ENCODE results near the gene TNNC1.
A peak's percentile ranks its signal among the peaks of the same experiment; 100 is the strongest.

The TNNC1 gene

DNA sequence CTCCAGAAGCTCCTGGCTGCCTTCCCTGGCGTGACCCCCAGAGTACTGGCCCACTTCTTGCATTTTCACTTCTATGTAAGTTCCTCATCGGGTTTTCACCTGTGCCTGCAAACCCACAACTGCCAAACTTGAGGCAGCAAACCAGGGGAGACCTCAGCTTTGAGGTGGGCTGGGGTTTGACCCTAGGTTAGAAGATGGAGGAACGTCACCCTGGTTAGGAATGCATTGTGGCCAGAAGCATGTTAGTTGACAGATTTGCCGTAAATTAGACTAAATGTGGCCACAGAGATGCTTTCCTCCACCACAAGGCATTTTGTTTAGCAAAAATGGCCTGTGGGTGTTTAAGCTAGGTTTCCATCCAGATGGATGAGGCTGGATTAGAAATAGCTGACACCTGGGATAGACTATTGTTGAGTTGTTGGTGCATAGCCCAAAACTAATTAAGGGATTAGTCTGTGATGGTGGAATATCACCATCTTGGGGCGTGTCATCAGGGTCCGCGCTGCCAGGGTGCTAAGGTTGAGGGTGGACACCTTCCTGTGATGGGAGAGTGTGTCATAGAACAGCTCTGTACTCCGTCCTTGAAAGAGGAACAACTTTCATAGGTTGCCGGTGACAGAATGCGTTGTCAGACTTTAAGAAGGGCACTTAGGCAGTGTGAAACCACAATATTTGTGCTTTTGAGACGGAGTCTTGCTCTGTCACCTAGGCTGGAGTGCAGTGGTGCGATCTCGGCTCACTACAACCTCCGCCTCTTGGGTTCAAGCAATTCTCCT, 5.1 kb upstream of the TNNC1 start:
- TF ChIP-seq POLR2A (IDR thresholded peaks at IDR 0.05; ENCODE audit: low read depth, low read length) = no peak
- DNase-seq (ENCODE audit: insufficient read length, low spot score) (no peak), FAIRE-seq (no peak)

DNA sequence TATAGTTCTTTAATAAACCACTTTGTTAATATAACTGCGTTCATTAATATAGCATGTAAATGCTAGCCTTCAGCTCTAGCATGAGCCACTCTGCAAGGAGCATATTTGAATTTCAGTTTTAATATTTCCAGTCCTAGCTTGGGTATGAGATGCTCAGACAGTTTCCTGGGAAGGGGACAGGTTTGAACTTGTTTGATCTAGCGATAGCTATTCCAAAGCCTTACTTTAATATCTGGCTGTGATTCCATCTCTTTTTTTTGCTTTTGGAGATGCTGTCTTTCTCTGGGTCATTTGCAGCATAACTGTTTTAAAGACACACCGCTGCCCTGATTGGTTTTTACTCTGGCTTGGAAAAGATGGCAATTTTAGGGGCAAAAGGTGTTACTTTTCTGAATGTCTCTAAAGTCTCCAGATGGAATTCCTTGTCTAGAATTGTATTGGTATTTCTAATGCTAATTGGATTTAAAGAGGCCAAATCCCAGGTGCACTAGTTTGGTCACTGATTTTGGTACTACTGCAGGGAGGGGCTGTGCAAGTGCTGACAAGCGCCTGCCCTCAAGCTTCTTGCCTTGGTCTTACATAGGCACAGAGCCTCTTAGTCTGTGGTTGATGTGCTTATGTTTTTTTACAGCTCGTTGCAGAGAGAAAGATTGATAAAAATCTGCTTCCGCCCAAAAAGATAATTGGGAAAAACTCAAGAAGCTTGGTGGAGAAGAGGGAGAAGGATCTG, 4.4 kb upstream of the TNNC1 start:
- TF ChIP-seq POLR2A (IDR thresholded peaks at IDR 0.05; ENCODE audit: low read depth, low read length) = no peak
- DNase-seq (ENCODE audit: insufficient read length, low spot score) (no peak), FAIRE-seq (no peak)

DNA sequence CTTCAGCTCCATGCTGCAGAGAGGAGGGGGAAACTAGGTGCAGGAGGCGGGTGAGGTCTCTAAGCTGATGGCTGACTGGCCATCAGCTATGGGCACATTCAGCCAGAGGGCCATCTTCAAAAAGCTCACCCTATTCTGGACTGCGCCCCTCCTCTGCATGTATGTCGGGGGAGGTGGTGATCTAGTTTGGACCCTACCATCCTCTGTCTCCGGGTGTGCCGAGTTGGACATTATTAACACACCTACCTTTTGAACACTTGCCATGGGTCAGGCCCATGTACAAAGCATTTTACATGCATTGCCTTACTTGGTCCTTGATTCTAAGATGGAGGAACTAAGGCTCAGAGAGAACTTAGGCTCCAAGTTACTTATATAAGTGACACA, 3.0 kb upstream of the TNNC1 start:
- TF ChIP-seq POLR2A (IDR thresholded peaks at IDR 0.05; ENCODE audit: low read depth, low read length) = no peak
- DNase-seq (ENCODE audit: insufficient read length, low spot score) = no peak
- no peak for FAIRE-seq

DNA sequence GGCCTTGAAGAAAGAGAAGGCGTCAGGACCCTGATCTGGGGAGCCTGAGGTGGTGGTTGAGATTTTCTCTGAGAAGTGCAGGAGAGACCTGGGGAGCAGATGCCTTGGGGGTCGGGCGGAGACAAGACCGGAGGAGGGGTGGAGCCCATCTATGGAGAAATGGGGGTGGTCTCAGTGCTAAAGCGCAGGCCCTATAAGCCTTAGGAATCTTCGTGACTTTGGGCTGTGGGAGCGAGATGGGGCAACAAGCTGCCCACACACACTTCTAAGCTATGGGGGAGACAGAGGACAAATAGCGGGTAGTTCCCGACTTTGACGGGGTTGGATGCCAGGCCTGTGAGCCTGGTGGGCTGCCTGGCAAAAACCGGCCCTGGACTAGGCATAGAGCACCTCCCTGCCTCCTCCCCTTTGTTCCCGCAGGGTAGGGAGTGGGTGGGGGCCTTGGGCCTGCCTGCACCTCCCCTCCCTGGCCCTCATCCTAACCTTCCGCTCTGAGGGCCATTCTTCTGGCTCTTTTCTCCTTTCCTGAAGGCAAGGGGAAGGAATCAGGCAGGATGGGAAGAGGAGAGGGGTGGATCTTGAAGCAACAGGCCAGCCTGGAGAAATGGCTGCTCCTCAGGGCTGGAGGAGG, 2.4 kb upstream of the TNNC1 start:
- DNase-seq (ENCODE audit: insufficient read length, low spot score) (no peak), FAIRE-seq (no peak)
- no peak for TF ChIP-seq POLR2A (IDR thresholded peaks at IDR 0.05; ENCODE audit: low read depth, low read length)

DNA sequence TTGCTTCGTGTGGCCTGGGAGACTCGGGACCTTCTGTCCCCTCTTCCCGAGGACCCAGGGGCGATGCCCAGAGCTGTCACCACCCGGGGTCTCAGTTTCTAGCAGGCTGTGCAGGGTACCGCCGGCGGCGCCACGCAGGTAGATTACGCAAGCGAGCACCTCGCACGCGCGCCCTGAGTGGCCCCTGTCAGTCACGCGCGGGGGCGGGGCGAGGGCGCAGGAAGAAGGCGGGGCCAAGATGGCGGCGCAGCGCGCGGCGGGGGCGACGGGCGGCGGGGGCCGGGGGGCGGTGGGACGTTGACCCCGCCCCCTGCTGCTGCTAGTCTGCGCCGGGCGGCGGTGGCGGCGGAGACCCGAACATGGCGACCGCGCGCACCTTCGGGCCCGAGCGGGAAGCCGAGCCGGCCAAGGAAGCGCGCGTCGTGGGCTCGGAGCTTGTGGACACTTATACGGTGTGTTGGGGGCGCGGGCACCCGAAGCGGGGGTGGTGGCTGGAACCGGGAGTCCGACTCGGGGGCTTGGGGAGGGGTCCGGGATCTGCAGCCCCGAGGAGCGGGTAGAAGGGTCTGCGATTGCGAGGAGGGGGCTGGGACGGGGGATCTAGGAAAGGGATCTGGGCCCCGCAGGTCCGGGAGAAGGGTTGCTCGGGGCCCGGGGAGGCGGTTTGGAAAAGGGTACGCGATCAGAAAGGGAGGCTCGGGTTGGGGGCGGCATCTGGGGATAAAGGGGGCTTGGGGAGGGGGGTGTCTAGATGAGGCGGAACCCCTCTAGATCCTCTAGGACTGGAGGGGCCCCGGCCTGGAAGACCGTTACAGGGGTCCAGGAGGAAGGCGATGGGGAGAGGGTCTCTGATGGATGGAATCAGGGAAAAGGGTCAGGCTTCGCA, 1.7 kb upstream of the TNNC1 start, which contains the start of gene NISCH:
TSS of gene NISCH (plus strand) at position 322 of the 886 bp plus-strand sequence. CDS start at position 360, 38 bp downstream.
- DNase-seq (ENCODE audit: insufficient read length, low spot score) (peak; percentile 78), FAIRE-seq (no peak)
- peak; percentile 89 for TF ChIP-seq POLR2A (IDR thresholded peaks at IDR 0.05; ENCODE audit: low read depth, low read length)

DNA sequence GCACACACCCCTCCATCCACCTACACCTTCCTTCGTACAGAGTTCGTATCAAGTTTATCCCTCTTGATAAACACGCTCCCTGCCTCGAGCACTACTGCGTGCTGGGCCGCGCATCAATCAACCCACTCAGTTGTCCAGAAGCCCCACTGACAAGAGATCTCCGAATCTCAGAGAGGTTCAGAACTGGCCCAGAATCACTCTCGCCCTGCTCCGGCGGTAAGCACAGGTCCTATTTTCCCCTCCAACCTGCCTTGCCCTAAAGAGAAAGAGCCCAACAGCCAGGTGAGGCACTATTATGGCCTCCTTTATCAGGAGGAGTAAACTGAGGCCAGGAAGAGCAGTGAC, 1.1 kb upstream of the TNNC1 start:
- DNase-seq (ENCODE audit: insufficient read length, low spot score) (no peak), FAIRE-seq (no peak)
- no peak for TF ChIP-seq POLR2A (IDR thresholded peaks at IDR 0.05; ENCODE audit: low read depth, low read length)

DNA sequence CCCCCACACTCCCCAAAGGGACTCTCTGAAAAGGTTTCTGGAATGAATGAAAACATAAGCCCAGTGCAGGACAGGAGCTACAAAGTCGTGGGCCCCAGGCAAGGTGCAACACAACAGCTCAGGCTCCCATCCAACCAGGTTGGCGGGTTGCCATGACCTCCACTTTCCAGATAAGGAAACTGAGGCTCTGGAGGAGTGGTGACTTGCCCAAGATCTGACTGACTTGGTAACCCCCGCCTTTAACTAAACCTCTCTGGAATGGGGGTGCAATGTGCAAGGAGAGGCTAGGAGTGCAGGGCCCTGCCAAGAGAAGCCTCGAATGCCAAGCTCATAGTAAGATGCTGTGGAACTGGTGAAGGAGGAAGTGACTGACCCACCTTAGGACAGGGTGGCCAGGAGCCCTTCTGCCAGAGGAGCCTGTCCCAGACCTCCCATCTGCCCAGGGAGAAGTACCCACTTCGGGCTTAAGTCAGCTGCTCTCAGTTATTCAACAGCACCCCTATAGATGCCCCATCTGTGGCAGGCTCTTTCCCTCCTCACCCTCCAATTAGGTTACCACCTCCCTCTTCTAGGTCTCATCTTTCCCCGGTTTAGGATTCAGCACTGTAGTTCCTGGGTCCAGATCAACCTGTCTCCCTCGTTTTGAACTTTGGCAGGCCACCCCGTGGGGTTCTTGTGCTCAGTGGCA, 553 bp upstream of the TNNC1 start:
- TF ChIP-seq POLR2A (IDR thresholded peaks at IDR 0.05; ENCODE audit: low read depth, low read length) = no peak
- FAIRE-seq = no peak
- no peak for DNase-seq (ENCODE audit: insufficient read length, low spot score)

DNA sequence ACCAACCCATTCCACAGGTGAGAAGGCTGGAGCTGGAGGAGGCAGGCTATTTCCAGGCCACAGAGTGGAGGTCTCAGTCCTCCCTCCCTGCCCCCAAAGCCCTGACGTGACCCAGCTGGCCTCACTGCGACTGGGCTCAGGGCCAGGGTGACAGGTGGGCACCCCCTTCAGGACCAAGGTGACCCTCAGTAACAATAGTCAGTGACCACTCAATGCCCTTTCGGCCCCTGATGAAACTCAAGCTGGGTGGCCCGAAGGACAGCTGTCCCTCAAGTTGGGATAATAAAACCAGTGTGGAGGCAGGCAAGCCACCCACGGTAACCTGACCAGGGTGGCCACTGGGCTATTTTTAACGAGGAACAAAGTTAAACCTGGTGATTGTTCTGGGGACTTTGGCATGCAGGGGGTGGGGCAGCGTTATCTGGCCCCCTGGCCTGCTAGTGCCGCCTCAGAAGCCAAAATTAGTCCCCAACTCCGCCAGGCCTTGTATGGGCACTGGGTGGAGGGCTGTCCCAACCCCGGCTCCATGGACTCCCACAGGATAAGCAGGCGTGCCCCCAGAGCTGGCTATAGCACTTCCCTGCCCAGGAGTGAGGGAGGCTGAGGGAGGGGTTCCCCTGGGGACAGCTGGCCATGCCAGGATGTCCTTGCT, 1.1 kb downstream of the TNNC1 start:
- DNase-seq (ENCODE audit: insufficient read length, low spot score) = no peak
- no peak for TF ChIP-seq POLR2A (IDR thresholded peaks at IDR 0.05; ENCODE audit: low read depth, low read length)
- FAIRE-seq = no peak

DNA sequence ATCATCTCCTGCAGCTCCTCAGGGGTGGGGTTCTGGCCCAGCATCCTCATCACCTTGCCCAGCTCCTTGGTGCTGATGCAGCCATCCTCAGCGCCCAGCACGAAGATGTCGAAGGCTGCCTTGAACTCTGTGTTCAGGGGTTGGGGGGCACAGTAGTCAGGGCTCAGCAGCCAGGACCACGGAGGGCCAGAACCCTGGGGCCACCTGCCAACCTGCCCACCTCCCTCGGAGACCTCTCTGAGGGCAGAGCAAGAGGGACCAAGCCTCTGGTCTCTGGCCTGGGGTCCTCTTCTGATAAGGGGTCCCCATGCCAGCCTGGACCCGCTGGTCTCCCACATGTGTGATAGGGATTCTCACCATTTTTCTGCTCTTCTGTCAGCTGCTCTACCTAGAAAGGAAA, 1.7 kb downstream of the TNNC1 start:
- no peak for FAIRE-seq
- DNase-seq (ENCODE audit: insufficient read length, low spot score) = no peak
- no peak for TF ChIP-seq POLR2A (IDR thresholded peaks at IDR 0.05; ENCODE audit: low read depth, low read length)

DNA sequence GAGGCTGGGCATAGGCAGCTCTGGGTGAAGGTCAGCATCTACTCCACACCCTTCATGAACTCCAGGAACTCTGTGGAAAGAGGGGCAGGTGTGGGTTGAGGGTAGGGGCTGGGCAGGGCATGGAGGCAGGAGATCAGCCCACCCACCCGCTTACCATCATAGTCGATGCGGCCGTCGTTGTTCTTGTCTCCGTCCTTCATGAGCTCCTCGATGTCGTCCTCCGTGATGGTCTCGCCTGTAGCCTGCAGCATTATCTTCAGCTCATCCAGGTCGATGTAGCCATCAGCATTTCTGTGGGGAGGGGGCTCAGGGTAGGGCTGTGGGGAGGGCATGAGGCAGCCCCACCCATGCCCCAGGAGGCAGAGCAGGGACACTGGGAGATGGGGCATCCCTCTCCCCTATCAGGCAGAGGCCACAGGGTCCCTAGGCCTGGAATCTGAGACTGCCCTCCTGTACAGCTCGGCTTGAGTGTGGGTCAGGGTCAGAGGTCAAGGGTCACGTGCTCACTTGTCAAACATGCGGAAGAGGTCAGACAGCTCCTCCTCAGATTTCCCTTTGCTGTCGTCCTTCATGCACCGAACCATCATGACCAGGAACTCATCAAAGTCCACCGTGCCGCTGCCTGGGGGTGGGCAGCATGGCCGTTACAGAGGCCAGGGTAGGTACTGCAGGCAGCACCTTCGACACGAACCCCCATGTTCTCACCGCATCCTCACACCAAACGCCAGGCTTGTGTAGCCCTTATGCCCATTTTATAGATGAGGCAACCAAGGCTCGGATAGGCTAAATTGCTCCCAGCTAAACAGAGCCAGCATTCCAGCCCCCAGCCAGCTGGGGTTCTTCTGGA, 2.4 kb downstream of the TNNC1 start:
- no peak for TF ChIP-seq POLR2A (IDR thresholded peaks at IDR 0.05; ENCODE audit: low read depth, low read length)
- DNase-seq (ENCODE audit: insufficient read length, low spot score) = no peak
- no peak for FAIRE-seq

DNA sequence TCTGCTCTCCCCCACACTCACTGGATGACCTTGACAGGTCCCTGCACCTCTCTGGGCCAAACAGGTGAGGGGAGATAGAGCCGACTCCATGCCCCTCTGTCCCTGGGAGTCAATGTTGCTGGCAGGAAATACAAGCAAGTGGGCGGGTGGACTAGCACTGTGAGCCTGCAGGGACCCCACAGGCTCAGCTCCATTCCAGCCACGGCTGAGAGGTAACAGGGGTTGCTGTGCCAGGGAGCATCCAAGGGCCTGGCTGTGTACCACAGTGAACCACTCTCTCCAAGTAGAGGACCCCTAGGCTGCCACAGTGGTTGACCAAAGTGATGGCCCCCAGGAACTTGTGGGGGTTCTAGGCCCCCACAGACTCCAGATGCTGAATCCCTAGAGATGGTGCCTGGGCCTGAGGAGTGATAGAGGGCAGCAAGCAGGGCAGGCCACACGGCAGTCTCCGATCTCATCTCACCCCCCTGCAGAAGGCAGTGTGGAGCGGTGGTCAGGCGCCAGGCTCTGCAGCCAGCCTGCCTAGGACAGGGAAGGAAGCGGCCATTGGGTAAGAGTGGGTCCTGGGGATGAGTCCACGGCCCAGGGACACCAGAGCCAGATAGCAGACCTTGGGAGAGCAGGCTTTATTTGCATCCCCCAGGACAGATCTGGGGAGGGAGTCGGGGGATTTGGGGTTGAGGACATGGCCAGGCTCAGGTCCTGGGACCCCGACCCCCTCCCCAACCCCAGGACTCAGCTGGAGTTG, 3.2 kb downstream of the TNNC1 start:
- no peak for TF ChIP-seq POLR2A (IDR thresholded peaks at IDR 0.05; ENCODE audit: low read depth, low read length)
- DNase-seq (ENCODE audit: insufficient read length, low spot score) (no peak), FAIRE-seq (no peak)
